SJSA1 (cell line): ENCODE data around the gene NPHP4. TPM values are rescaled to one million over a fixed set of nuclear protein-coding genes. Genes with fewer than 3 reads are reported as not detected.

Source experiments
- DNase-seq, 2 experiments: peaks; one replicate each; pipeline ENCODE4 v3.0.0-alpha.2; 2015 to 2020; ENCODE audit warnings: low spot score in 2 of 2, low read depth in 1 of 2
- H3K27ac ChIP-seq: fragments of 250-450 bp; sonication (Bioruptor Pico); 2 replicates; pipeline ENCODE4 v1.5.1; 2020; ENCODE audit warnings: mild to moderate bottlenecking, moderate library complexity
- H3K27me3 ChIP-seq: fragments of 250-450 bp; sonication (Bioruptor Pico); replicated peaks from 2 replicates; pipeline ENCODE4 v1.5.1; 2020; ENCODE audit warnings: mild to moderate bottlenecking, moderate library complexity
- H3K36me3 ChIP-seq: fragments of 250-450 bp; sonication (Bioruptor Pico); 2 replicates; pipeline ENCODE4 v1.5.1; 2020; ENCODE audit warnings: mild to moderate bottlenecking
- H3K4me1 ChIP-seq: fragments of 250-450 bp; sonication (Bioruptor Pico); replicated peaks from 2 replicates; pipeline ENCODE4 v1.6.1; 2021; ENCODE audit warnings: mild to moderate bottlenecking
- H3K4me3 ChIP-seq: fragments of 250-450 bp; sonication (Bioruptor Pico); 2 replicates; pipeline ENCODE4 v1.5.1; 2020; ENCODE audit warnings: mild to moderate bottlenecking
- H3K9me3 ChIP-seq: fragments of 250-450 bp; sonication (Bioruptor Pico); replicated peaks from 2 replicates; pipeline ENCODE4 v1.5.1; 2020; ENCODE audit warnings: mild to moderate bottlenecking
- total RNA-seq: library from RNA; depleted of rRNA; stranded (reverse); fragments of >200 nt; shearing (Covaris generic); gene quantifications from 2 replicates; pipeline ENCODE4 v1.2.3, GENCODE V29; 2014

Gene NPHP4
- total RNA-seq, 1 experiment from 2014 or later, result 4.5 TPM

DNA sequence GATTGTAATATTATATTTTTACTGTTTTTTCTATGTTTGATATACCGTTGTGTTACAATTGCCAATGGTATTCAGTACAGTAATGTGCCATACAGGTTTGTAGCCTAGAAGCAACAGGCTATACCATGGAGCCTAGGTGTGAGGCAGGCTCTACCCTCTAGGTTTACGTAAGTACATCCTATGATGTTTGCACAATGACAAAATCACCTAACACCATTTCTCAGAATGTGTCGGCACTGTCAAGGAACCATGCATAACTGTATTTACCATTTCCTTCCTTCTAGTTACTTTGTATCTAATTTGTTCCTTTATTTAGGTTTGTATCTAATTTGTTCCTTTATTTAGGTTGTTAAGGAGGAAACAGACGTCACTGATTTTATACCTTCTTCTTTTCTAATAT lies 9.9 kb downstream of the NPHP4 start:
- H3K9me3 ChIP-seq, result no peaks in the 10 kb centered on the region
- 0 out of 2 replicates have a peak, but pooled peaks cover 2% of the 10 kb centered on the region for H3K36me3 ChIP-seq
- no peak overlapping the region for H3K4me3 ChIP-seq
- H3K27ac ChIP-seq, result no peak overlapping the region
- H3K4me1 ChIP-seq, result peaks cover 9% of the 10 kb centered on the region
- H3K27me3 ChIP-seq, result no peaks in the 10 kb centered on the region
- no peak for DNase-seq

DNA sequence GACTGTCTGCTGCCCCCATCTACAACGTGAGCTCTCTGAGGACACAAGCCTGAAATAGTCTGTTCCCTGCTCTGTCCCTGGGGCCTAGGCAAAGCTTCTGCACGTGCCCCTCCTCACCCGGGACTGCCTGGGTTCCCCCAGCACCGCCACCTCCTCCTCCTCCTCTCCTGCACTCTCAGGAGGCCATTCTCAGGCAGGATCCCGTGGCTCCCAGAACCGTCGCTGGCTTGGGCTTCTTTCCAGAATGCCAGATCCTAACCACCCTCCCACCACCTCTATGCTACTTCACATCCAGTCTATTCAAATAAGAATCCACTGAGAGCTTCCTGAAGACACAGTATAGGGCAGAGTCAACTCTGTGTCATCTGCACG lies 11.2 kb downstream of the NPHP4 start:
- Histone ChIP-seq H3K4me1 (peaks cover 9% of the 10 kb centered on the region), H3K9me3 (no peaks in the 10 kb centered on the region), H3K36me3 (0 out of 2 replicates have a peak, but pooled peaks cover 3% of the 10 kb centered on the region), H3K27ac (no peak overlapping the region), H3K4me3 (no peak overlapping the region), H3K27me3 (no peaks in the 10 kb centered on the region)
- DNase-seq, result no peak

DNA sequence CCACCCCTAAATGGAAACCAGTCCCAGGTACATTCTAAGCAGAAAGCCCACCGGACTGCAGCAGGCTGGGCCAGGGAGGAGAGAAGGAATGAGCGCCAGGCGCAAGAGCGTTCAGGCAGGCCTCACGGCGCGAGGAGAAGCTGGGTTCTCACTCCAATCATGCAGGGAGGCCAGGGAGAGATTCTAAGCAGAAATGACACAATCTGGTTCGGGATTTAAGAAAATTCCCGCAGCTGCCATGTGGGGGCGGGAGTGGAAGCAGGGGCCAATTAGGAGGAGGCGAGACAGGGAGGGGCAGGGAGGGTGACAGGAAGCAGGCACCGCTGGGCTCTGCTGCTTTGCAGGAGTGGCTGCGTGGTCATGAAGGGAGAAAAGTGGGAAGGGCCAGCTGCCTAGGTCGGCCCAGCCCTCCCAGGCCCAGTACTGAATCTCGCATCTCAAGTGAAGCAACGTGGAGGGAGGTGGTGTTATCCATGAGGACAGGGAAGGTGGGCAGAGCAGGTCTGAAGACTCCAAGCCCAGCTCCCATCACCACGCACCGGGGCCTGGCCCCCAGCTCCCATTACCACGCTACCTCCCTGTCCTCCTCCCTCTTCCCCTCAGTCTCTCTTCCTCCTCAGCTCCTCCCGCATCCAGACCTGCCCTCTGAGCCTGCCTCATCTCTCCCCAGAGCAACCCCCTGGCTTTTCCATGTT lies 11.8 kb downstream of the NPHP4 start:
- Histone ChIP-seq H3K27me3 (no peaks in the 10 kb centered on the region), H3K9me3 (no peaks in the 10 kb centered on the region), H3K36me3 (peaks cover 3% of the 10 kb centered on the region; the same call in 1 of the 2 replicates), H3K4me3 (no peak overlapping the region), H3K27ac (no peak overlapping the region), H3K4me1 (peaks cover 9% of the 10 kb centered on the region)
- peak in 1 of 2 experiments; percentile 43 for DNase-seq

GRCh38 chr1:5979536-5980313 lies 12.5 kb downstream of the NPHP4 start:
- no peak for DNase-seq
- Histone ChIP-seq H3K27me3 (no peaks in the 10 kb centered on the region), H3K4me3 (no peak overlapping the region), H3K9me3 (no peaks in the 10 kb centered on the region), H3K27ac (no peak overlapping the region), H3K4me1 (peaks cover 9% of the 10 kb centered on the region), H3K36me3 (peaks cover 3% of the 10 kb centered on the region; the same call in 1 of the 2 replicates)

DNA sequence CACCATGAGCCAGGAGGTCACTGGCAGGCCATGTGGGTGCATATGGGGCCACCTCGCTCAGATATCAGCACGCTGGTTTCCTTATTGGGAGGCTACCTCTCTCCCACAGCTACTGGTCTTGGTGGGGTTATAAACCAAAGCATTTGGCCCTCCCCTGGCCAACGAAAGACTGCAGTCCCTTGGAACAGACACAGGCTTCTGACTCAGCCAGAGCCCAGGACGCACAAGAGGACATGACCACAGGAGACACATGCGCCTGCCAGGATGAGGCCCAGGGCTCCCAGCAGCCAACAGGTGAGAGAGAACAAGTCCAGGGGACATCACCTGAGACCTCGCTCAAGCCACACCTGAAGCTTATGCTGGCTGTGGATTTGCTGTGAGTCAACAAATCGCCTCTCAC lies 13.8 kb downstream of the NPHP4 start:
- no peak overlapping the region for H3K4me3 ChIP-seq

DNA sequence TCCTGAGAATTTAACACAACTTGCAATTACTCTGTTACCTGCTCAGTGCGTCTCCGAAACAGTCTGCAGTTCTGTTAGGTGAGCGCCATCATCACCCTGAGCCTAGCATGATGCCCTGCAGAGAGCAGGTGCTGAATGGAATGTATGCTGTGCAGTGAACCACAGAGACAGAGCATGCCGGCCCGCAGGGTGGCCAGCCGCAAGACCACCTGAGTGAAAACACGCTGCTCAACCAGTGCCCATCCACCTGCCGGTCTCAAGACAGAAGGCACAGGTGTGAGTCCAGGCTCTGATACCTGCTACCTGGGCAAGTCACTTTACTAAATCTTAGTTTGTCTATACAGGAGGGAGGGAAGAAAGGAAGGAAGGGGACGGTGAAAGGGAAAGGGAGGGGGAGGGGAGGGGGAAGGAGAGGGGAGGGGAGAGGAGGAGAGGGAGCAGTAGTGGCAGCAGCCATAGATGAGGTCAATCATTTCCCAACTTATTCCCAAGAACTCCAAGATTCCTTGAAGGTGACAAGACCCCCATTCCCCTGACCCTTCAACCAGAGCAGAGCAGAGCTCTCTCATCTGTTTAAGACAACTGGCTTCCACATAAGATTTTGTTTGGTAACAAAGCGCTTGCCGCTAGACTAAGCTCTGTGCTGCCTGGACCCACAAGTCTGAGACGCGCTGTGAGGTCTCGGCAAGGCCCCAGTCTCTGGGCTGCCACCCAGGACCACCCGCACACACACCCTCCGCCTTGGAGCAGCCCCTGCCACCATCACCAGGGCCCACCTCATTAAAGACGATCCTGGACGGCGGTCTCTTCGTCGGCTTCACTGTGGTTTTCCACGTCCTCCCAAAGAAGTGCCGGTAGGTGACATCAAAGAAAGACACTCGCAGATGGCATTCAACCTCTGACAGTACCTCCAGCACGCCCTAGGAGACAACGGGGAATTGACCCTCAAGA lies 14.5 kb downstream of the NPHP4 start:
- DNase-seq, result peak in 1 of 2 experiments; percentile 42
- Histone ChIP-seq H3K4me3 (no peak overlapping the region), H3K27ac (no peak overlapping the region), H3K36me3 (peaks cover 3% of the 10 kb centered on the region; the same call in 1 of the 2 replicates), H3K27me3 (no peaks in the 10 kb centered on the region), H3K9me3 (no peaks in the 10 kb centered on the region), H3K4me1 (peaks cover under 1% of the 10 kb centered on the region)

More for the DNA sequence above, 13.8 kb downstream of the NPHP4 start:
- Histone ChIP-seq H3K9me3 (no peaks in the 10 kb centered on the region), H3K27ac (no peak overlapping the region), H3K4me1 (peaks cover 7% of the 10 kb centered on the region), H3K27me3 (no peaks in the 10 kb centered on the region), H3K36me3 (peaks cover 3% of the 10 kb centered on the region; the same call in 1 of the 2 replicates)
- no peak for DNase-seq

- Histone ChIP-seq H3K36me3 (peaks cover 3% of the 10 kb centered on the region; the same call in 1 of the 2 replicates), H3K4me1 (no peaks in the 10 kb centered on the region), H3K27ac (no peak overlapping the region), H3K9me3 (no peaks in the 10 kb centered on the region), H3K27me3 (no peaks in the 10 kb centered on the region), H3K4me3 (no peak overlapping the region)
- DNase-seq, result no peak
Observed at GRCh38 chr1:5976726-5977493, 15.3 kb downstream of the NPHP4 start.

DNA sequence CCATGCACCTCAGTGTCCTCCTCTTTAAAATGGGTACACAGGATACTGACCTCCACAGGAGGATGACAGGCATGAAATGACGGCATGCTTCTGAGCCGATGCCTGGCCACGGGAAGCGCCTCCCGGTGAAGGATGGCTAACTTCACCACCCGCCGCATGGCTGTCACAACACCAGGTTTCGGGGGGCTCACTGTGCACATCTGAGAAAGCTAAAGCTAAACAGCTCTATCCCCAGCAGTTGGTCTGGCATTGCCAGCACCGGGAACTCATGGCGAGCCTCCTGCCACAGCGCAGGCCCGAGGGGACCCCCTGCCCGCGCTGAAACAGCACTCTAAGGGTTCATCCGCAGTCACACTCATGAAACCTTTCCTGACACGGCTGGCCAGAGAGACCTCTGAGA lies 16.0 kb downstream of the NPHP4 start:
- Histone ChIP-seq H3K36me3 (peaks cover 3% of the 10 kb centered on the region; the same call in 1 of the 2 replicates), H3K27me3 (no peaks in the 10 kb centered on the region), H3K9me3 (no peaks in the 10 kb centered on the region), H3K4me3 (no peak overlapping the region), H3K27ac (no peak overlapping the region), H3K4me1 (no peaks in the 10 kb centered on the region)
- no peak for DNase-seq

GRCh38 chr1:5975133-5975880 lies 16.9 kb downstream of the NPHP4 start:
- H3K27ac ChIP-seq, result no peak overlapping the region
- peak in 1 of 2 experiments; percentile 23 for DNase-seq
- peaks cover 3% of the 10 kb centered on the region; the same call in 1 of the 2 replicates for H3K36me3 ChIP-seq
- H3K4me1 ChIP-seq, result no peaks in the 10 kb centered on the region
- H3K27me3 ChIP-seq, result no peaks in the 10 kb centered on the region
- no peaks in the 10 kb centered on the region for H3K9me3 ChIP-seq
- no peak overlapping the region for H3K4me3 ChIP-seq

DNA sequence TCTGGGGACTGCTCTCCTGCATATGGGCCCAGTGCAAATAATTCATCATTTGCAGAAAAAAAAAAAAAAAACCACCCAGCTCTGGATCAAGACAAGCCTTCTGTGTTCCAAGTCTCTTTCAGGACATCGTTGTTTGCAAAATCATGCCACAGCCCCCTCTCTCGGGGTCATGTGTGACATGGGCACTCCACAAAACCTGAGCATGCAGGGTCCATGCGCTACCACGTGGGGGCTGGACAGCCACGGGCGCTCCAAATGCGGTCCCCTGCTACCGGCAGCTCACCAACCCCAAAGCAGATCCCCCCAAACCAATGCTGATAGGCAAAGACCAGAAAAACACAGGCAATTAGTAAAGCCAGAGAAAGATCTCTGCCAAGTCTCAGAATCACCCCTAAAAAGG lies 17.6 kb downstream of the NPHP4 start:
- H3K9me3 ChIP-seq, result no peaks in the 10 kb centered on the region
- no peak overlapping the region for H3K4me3 ChIP-seq
- no peak overlapping the region for H3K27ac ChIP-seq
- H3K36me3 ChIP-seq, result peaks cover 3% of the 10 kb centered on the region; the same call in 1 of the 2 replicates
- H3K4me1 ChIP-seq, result no peaks in the 10 kb centered on the region
- no peaks in the 10 kb centered on the region for H3K27me3 ChIP-seq
- DNase-seq, result no peak

- Histone ChIP-seq H3K27me3 (no peaks in the 10 kb centered on the region), H3K4me1 (no peaks in the 10 kb centered on the region), H3K9me3 (no peaks in the 10 kb centered on the region), H3K4me3 (no peak overlapping the region), H3K36me3 (peaks cover 3% of the 10 kb centered on the region; the same call in 1 of the 2 replicates), H3K27ac (no peak overlapping the region)
- DNase-seq, result no peak
Observed at GRCh38 chr1:5973771-5974170, 18.5 kb downstream of the NPHP4 start.

DNA sequence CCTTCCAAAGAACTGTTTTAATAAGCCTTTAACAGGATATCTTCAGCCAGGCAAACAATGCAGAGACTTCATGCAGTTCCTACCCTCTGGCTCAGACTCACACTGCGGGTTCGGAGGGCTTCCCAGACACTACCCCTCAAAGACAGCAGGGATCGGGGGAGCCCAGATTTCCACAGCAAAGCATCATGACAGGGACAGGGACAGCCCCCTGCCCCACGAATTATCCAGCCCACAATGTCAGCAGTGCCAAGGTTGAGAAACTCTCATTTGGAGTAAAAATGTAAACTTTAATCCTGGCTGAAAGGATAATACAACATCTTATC lies 20.1 kb downstream of the NPHP4 start:
- H3K4me1 ChIP-seq, result no peaks in the 10 kb centered on the region
- H3K36me3 ChIP-seq, result peaks cover 4% of the 10 kb centered on the region; the same call in 1 of the 2 replicates
- H3K4me3 ChIP-seq, result no peak overlapping the region
- H3K27me3 ChIP-seq, result no peaks in the 10 kb centered on the region
- no peaks in the 10 kb centered on the region for H3K9me3 ChIP-seq
- H3K27ac ChIP-seq, result no peak overlapping the region
- DNase-seq, result no peak
